ENCODE data around the gene TANK.
A peak's percentile ranks its signal among the peaks of the same experiment; 100 is the strongest.
"Not testable (repeated sequence)": the region's sequence is repeated elsewhere in the genome, so short reads cannot be mapped to it uniquely, and the experiment has no call there.

TANK gene

DNA sequence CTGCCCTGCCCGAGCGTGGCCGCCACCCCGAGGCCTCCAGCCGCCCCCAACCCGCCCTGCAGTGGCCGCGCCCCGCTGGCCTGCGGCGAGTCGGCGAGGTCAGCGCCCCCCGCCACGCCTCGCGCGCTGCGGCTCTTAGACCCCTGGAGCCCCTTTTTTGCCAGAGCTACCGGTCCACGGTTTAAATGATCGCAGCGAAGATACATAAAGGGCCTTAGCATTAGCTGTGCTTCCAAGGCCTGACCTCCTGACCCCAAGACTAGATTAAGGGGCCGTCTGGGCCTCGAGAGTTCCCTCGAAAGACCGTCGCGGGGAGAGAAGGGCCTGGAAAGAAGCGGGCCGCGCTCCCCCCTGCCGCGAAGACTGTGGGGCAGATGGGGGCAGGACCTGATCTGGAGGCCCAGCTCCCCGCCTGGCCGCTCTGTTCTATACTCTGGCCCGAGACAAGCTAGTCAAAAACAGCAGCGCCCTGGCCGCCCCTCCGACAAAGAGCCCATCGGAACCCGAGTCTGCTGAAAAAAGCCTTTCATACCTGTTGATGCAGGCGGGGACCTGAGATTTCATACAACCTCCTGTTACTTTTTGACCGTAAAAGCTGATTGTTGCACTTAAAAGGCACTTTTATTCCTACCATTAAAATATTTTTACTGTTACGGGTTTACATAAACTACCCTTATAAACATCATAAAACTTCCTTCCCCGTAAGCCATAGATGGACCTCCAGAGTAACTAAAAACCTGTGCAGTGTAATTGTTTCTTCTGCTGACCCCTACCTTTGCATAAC, 79.3 kb downstream of the TANK start:
- Histone ChIP-seq H3K4me1 (ENCODE audit: control insufficient read depth in 2 of 2, insufficient read depth in 2 of 2, low read length in 2 of 2) (peaks cover 0 to 3% of the 10 kb centered on the region in 2 donors), H3K36me3 (ENCODE audit: control insufficient read depth in 2 of 2, insufficient read depth in 2 of 2, low read length in 2 of 2) (peaks cover 0 to 2% of the 10 kb centered on the region in 2 donors), H3K4me3 (ENCODE audit: low read length in 2 of 2) (no peak overlapping the region), H3K27ac (ENCODE audit: low read depth in 2 of 2, low read length in 2 of 2) (no peak overlapping the region), H3K9me3 (ENCODE audit: control insufficient read depth in 2 of 2, low read length in 2 of 2) (no peaks in the 10 kb centered on the region), H3K27me3 (ENCODE audit: control insufficient read depth in 2 of 2, insufficient read depth in 2 of 2, low read length in 2 of 2) (no peaks in the 10 kb centered on the region), H3K9ac (ENCODE audit: low read depth in 1 of 2, low read length in 2 of 2) (no peak overlapping the region)

DNA sequence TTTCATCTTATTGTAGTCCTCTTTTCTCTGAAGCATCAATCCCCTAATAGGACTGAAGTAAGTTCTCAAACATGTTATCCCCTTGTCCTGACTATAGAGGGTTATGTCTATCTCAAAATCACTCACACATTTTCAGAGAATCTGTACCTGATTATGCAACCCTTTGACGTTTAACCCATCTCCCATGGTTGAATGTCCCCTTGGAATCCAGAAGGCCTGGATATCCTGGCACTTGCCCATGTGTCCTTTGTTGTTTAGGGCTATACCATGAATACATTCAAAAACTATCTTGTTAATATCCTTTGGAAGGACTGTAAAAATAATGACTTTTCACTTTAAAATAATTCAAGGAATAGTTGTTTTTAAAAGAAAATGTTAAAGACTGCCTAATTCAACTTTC, 81.7 kb downstream of the TANK start:
- H3K27me3 ChIP-seq (ENCODE audit: control insufficient read depth in 2 of 2, insufficient read depth in 2 of 2, low read length in 2 of 2) = no peaks in the 10 kb centered on the region
- no peaks in the 10 kb centered on the region for H3K9me3 ChIP-seq (ENCODE audit: control insufficient read depth in 2 of 2, low read length in 2 of 2)
- no peaks in the 10 kb centered on the region for H3K36me3 ChIP-seq (ENCODE audit: control insufficient read depth in 2 of 2, insufficient read depth in 2 of 2, low read length in 2 of 2)
- peaks cover 0 to 3% of the 10 kb centered on the region in 2 donors for H3K4me1 ChIP-seq (ENCODE audit: control insufficient read depth in 2 of 2, insufficient read depth in 2 of 2, low read length in 2 of 2)
- no peak overlapping the region for H3K4me3 ChIP-seq (ENCODE audit: low read length in 2 of 2)
- H3K9ac ChIP-seq (ENCODE audit: low read depth in 1 of 2, low read length in 2 of 2) = no peak overlapping the region
- no peak overlapping the region for H3K27ac ChIP-seq (ENCODE audit: low read depth in 2 of 2, low read length in 2 of 2)

DNA sequence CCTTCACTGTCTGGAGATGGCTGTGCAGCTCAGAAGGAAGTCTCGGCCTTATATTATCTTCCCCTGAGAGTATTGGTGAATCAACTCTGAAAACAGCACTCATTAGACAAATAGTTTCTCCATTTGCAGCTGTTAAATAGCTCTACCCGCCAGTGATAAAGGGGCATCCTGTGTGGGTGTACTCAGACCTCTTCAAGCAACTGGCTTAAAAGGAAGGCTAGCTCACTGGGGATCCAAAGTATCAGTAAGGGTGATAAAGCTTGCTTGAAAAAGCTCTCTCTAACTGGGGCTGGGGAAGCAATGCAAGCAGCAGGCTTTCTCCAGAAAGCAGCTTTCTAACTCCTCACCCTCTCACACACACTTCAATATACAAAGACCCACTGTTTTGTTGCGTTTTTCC, 83.1 kb downstream of the TANK start:
- Histone ChIP-seq H3K9me3 (ENCODE audit: control insufficient read depth in 2 of 2, low read length in 2 of 2) (no peaks in the 10 kb centered on the region), H3K4me1 (ENCODE audit: control insufficient read depth in 2 of 2, insufficient read depth in 2 of 2, low read length in 2 of 2) (no peaks in the 10 kb centered on the region), H3K4me3 (ENCODE audit: low read length in 2 of 2) (no peak overlapping the region), H3K27ac (ENCODE audit: low read depth in 2 of 2, low read length in 2 of 2) (no peak overlapping the region), H3K9ac (ENCODE audit: low read depth in 1 of 2, low read length in 2 of 2) (no peak overlapping the region), H3K27me3 (ENCODE audit: control insufficient read depth in 2 of 2, insufficient read depth in 2 of 2, low read length in 2 of 2) (no peaks in the 10 kb centered on the region), H3K36me3 (ENCODE audit: control insufficient read depth in 2 of 2, insufficient read depth in 2 of 2, low read length in 2 of 2) (no peaks in the 10 kb centered on the region)

DNA sequence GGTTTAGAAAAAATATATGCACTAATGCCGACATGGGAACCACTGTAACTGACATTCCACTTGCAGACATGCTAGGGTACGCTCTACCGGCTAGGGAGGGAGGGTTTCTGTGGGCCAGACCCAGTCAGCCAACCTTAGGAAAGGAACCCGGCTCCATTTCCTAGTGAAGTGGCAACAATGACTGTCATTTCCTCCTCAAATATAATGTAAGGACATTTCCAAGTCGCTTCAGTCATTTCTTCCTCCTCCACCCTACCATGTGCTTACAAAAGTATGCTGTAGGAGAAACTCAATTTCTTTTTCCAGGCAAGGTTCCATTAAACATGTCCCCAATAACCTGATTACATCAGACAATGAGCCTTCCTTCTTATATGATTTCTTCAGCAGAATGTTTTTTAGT, 83.7 kb downstream of the TANK start:
- Histone ChIP-seq H3K27ac (ENCODE audit: low read depth in 2 of 2, low read length in 2 of 2) (peak overlapping the region in 1 of 2 donors; percentile 44), H3K4me3 (ENCODE audit: low read length in 2 of 2) (peak overlapping the region in 1 of 2 donors; percentile 77), H3K9me3 (ENCODE audit: control insufficient read depth in 2 of 2, low read length in 2 of 2) (no peaks in the 10 kb centered on the region), H3K4me1 (ENCODE audit: control insufficient read depth in 2 of 2, insufficient read depth in 2 of 2, low read length in 2 of 2) (no peaks in the 10 kb centered on the region), H3K27me3 (ENCODE audit: control insufficient read depth in 2 of 2, insufficient read depth in 2 of 2, low read length in 2 of 2) (no peaks in the 10 kb centered on the region), H3K9ac (ENCODE audit: low read depth in 1 of 2, low read length in 2 of 2) (peak overlapping the region in 1 of 2 donors; percentile 70), H3K36me3 (ENCODE audit: control insufficient read depth in 2 of 2, insufficient read depth in 2 of 2, low read length in 2 of 2) (no peaks in the 10 kb centered on the region)

DNA sequence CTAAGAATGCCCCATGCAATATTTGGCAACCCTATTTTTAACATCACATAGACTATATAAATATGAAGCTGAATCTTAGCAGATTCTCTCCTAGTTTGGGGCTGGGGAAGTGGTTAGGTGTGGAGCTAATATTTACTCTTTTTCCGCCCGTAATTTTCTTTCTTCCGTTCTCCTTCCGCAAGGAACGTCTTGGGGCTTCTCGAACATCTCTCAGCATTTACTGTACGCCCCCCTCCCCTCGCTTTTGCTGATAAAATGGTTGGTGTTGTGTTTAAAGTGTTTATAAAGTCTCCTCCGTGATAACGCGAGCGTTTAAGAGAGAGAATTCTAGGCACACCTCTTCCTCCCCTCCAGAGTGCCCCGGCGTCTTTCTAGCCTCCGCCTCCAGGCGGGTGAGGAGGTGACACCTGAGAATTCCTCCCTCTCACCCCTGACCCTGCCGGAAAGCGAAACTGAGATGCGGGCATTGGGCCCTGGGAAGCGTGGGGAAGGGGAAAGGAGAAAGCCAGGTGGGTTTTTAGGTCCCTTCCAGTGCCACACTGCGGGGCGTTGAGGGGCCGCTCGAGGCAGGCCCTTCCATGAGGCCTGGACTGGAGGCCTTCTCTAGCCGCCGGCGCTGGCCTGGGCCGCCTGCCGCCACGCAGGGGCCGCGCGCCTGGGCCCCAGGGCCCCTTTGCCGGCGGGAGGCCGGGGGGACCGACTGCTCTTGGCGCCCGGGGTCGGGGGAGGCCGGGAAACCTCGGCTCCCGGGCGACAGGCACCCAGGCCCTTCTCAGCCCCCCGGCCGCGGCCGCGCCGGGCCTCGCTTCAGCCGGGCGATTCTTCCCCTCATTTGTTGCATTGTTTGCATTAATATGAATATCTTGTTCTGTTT, 84.4 kb downstream of the TANK start:
- H3K27ac ChIP-seq (ENCODE audit: low read depth in 2 of 2, low read length in 2 of 2) = peak overlapping the region; percentile 44 to 48
- not testable (repeated sequence) for H3K9me3 ChIP-seq (ENCODE audit: control insufficient read depth in 2 of 2, low read length in 2 of 2); H3K27me3 ChIP-seq (ENCODE audit: control insufficient read depth in 2 of 2, insufficient read depth in 2 of 2, low read length in 2 of 2); H3K4me1 ChIP-seq (ENCODE audit: control insufficient read depth in 2 of 2, insufficient read depth in 2 of 2, low read length in 2 of 2); H3K36me3 ChIP-seq (ENCODE audit: control insufficient read depth in 2 of 2, insufficient read depth in 2 of 2, low read length in 2 of 2)
- peak overlapping the region; percentile 69 to 77 for H3K4me3 ChIP-seq (ENCODE audit: low read length in 2 of 2)
- peak overlapping the region; percentile 70 for H3K9ac ChIP-seq (ENCODE audit: low read depth in 1 of 2, low read length in 2 of 2)

DNA sequence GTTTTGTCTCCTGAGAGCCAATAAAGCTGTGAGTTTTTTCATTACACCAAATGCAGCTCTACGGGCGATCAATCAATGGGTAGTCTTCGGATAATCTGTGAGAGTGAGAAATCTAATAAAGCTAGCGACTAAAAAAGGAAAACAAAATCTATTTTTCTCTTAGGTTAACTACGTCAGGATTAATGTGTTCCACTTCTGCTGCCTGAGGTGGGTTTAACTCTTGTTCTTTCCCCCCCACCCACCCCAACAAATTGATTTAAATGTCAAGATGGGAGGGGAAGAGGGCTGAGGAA, 85.0 kb downstream of the TANK start:
- H3K4me1 ChIP-seq (ENCODE audit: control insufficient read depth in 2 of 2, insufficient read depth in 2 of 2, low read length in 2 of 2) = no peaks in the 10 kb centered on the region
- peak overlapping the region; percentile 63 to 69 for H3K4me3 ChIP-seq (ENCODE audit: low read length in 2 of 2)
- H3K36me3 ChIP-seq (ENCODE audit: control insufficient read depth in 2 of 2, insufficient read depth in 2 of 2, low read length in 2 of 2) = no peaks in the 10 kb centered on the region
- no peaks in the 10 kb centered on the region for H3K27me3 ChIP-seq (ENCODE audit: control insufficient read depth in 2 of 2, insufficient read depth in 2 of 2, low read length in 2 of 2)
- no peak overlapping the region for H3K27ac ChIP-seq (ENCODE audit: low read depth in 2 of 2, low read length in 2 of 2)
- H3K9me3 ChIP-seq (ENCODE audit: control insufficient read depth in 2 of 2, low read length in 2 of 2) = no peaks in the 10 kb centered on the region
- H3K9ac ChIP-seq (ENCODE audit: low read depth in 1 of 2, low read length in 2 of 2) = peak overlapping the region in 1 of 2 donors; percentile 70

DNA sequence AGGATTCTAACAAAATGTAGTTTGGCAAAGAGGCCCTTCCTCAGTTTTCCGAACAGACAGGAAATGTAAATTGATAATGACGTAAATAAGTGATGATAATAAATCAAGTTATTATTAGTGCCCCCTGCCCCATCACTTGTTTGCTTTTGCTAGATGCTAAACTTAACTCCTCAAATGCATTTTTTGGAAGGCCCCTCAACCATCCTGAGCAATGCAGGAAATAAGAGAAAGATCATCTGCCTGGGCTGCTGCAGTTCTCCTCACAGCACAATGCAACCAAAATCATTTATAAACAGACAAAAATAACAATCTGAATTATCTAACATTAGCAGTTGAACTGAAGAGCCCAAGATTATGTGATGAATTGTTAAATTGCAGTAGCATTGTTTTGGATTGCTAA, 85.4 kb downstream of the TANK start:
- peak overlapping the region in 1 of 2 donors; percentile 27 for H3K4me3 ChIP-seq (ENCODE audit: low read length in 2 of 2)
- no peak overlapping the region for H3K9ac ChIP-seq (ENCODE audit: low read depth in 1 of 2, low read length in 2 of 2)
- H3K27ac ChIP-seq (ENCODE audit: low read depth in 2 of 2, low read length in 2 of 2) = no peak overlapping the region
- no peaks in the 10 kb centered on the region for H3K27me3 ChIP-seq (ENCODE audit: control insufficient read depth in 2 of 2, insufficient read depth in 2 of 2, low read length in 2 of 2)
- no peaks in the 10 kb centered on the region for H3K9me3 ChIP-seq (ENCODE audit: control insufficient read depth in 2 of 2, low read length in 2 of 2)
- H3K4me1 ChIP-seq (ENCODE audit: control insufficient read depth in 2 of 2, insufficient read depth in 2 of 2, low read length in 2 of 2) = no peaks in the 10 kb centered on the region
- no peaks in the 10 kb centered on the region for H3K36me3 ChIP-seq (ENCODE audit: control insufficient read depth in 2 of 2, insufficient read depth in 2 of 2, low read length in 2 of 2)

DNA sequence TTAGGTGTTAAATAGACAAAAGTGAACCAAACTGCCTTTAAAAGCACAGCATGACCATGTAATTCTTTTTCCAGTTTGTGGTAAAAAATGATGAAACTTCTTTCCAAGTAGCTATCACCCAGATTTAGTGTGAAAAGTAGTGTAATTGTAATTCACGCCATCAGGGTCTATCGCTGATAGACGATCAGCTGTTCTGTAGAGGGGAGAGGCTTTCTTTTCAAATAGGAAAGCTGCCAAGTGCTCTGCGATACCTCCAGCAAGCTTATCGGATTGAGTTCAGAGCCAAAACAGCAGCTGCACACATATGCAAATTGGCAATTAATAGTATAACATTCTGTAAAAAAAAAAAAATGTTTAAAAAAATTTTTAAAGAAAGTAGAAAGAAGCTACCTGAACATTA, 86.1 kb downstream of the TANK start:
- H3K9me3 ChIP-seq (ENCODE audit: control insufficient read depth in 2 of 2, low read length in 2 of 2) = no peaks in the 10 kb centered on the region

DNA sequence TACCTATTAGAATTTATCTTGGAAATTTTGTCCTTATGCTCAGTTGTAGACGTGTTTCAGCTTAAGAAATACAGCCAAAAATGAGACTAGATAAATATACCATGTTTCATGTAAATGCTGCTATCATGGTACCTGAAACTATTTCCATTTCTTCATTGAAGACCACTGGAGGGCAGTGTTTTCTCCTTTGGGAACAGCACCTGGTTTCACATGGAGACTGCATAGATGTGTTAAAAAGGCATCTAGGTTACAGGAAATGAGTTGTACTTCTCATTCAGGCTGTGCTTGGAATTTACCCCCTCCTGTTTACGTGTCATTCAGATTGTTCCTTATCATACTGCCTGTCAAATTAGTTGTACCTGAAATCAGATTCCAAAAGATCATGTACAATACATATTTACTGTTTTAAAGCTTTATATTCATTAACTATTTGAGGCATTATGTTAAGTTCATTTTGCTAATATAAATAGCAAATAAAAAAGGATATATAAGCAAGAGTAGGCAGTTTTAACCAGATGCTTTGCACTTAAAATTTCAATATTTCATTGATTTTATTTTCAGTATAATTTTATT, 90.7 kb downstream of the TANK start:
- no peak overlapping the region for H3K27ac ChIP-seq (ENCODE audit: low read depth in 2 of 2, low read length in 2 of 2)
- no peak overlapping the region for H3K4me3 ChIP-seq (ENCODE audit: low read length in 2 of 2)
- H3K36me3 ChIP-seq (ENCODE audit: control insufficient read depth in 2 of 2, insufficient read depth in 2 of 2, low read length in 2 of 2) = no peaks in the 10 kb centered on the region
- H3K27me3 ChIP-seq (ENCODE audit: control insufficient read depth in 2 of 2, insufficient read depth in 2 of 2, low read length in 2 of 2) = no peaks in the 10 kb centered on the region
- H3K9ac ChIP-seq (ENCODE audit: low read depth in 1 of 2, low read length in 2 of 2) = no peak overlapping the region
- no peaks in the 10 kb centered on the region for H3K9me3 ChIP-seq (ENCODE audit: control insufficient read depth in 2 of 2, low read length in 2 of 2)
- no peaks in the 10 kb centered on the region for H3K4me1 ChIP-seq (ENCODE audit: control insufficient read depth in 2 of 2, insufficient read depth in 2 of 2, low read length in 2 of 2)

More for the DNA sequence above, 86.1 kb downstream of the TANK start:
- Histone ChIP-seq H3K27me3 (ENCODE audit: control insufficient read depth in 2 of 2, insufficient read depth in 2 of 2, low read length in 2 of 2) (no peaks in the 10 kb centered on the region), H3K36me3 (ENCODE audit: control insufficient read depth in 2 of 2, insufficient read depth in 2 of 2, low read length in 2 of 2) (no peaks in the 10 kb centered on the region), H3K4me3 (ENCODE audit: low read length in 2 of 2) (no peak overlapping the region), H3K4me1 (ENCODE audit: control insufficient read depth in 2 of 2, insufficient read depth in 2 of 2, low read length in 2 of 2) (no peaks in the 10 kb centered on the region), H3K27ac (ENCODE audit: low read depth in 2 of 2, low read length in 2 of 2) (no peak overlapping the region), H3K9ac (ENCODE audit: low read depth in 1 of 2, low read length in 2 of 2) (no peak overlapping the region)

All from mucosa of rectum (tissue), 2 donors.